Mucosa of descending colon (tissue), 3 donors: ENCODE data around the gene ADRB2. TPM values are rescaled to one million over a fixed set of nuclear protein-coding genes. Genes with fewer than 3 reads are reported as not detected.

Experiments used
- ATAC-seq: fragments of 200-7000 bp; cut with Tn5 transposase; one replicate; pipeline ENCODE4 v1.9.1; 2020; ENCODE audit warnings: mild to moderate bottlenecking, moderate library complexity
- DNase-seq, 3 donors: peaks; one replicate each; pipeline ENCODE4 v3.0.0-alpha.2; 2020
- H3K36me3 ChIP-seq: fragments of 200-600 bp; one replicate; pipeline ENCODE4 v1.8.0; 2021; ENCODE audit warnings: low read depth, mild to moderate bottlenecking
- H3K4me1 ChIP-seq: fragments of 200-600 bp; one replicate; pipeline ENCODE4 v1.8.0; 2021; ENCODE audit warnings: low read depth, mild to moderate bottlenecking
- H3K4me3 ChIP-seq: fragments of 200-600 bp; one replicate; pipeline ENCODE4 v1.8.0; 2021; ENCODE audit warnings: mild to moderate bottlenecking
- H3K9me3 ChIP-seq: fragments of 200-600 bp; one replicate; pipeline ENCODE4 v1.8.0; 2021; ENCODE audit warnings: mild to moderate bottlenecking
- CTCF ChIP-seq: fragments of 200-600 bp; IDR thresholded peaks from one replicate; pipeline ENCODE4 v1.8.0; 2022; ENCODE audit warnings: antibody characterized with exemption, mild to moderate bottlenecking
- intact Hi-C, 2 donors: fragments of 100-400 bp; cut with DNase I in 1 of 2; cut with micrococcal nuclease in 1 of 2; formaldehyde crosslinking; loops; one replicate each; pipeline versions ENCODE4 v1.11.0 to v1.11.1; 2022; cut with DNase I, micrococcal nuclease
- total RNA-seq, 3 donors: library from RNA; stranded (reverse); fragmentation: NEBNext Ultra II Directional in 2 of 3; extraction: Animal tissue kit (Norgen Biotek cat#: 25700) in 2 of 3; gene quantifications; one replicate each; pipeline versions ENCODE4 v1.2.1 to v1.2.4, GENCODE V29; 2021 to 2023
- donor health status: DM: no; HTN: no; CAD: no; lungs with moderate emphysema.
- donor health status: DM: no; HTN: no; CAD: no.
- donor health status: DM: no; HTN: yes; CAD: no.

Gene ADRB2
- total RNA-seq, 3 donors from 2014 or later, result 0.41 to 3.1 (median 1.4) TPM

- no peak overlapping the region for H3K4me3 ChIP-seq
- intact Hi-C loops, result no loop called here
- DNase-seq, result no peak
- H3K4me1 ChIP-seq, result peaks cover 3% of the 10 kb centered on the region
- ATAC-seq, result no peak
- TF ChIP-seq CTCF, result no peak
- H3K9me3 ChIP-seq, result no peaks in the 10 kb centered on the region
- H3K36me3 ChIP-seq, result no peaks in the 10 kb centered on the region
Observed at GRCh38 chr5:148856424-148856823, 30.0 kb downstream of the ADRB2 start.

- Histone ChIP-seq H3K4me1 (peaks cover 3% of the 10 kb centered on the region), H3K36me3 (no peaks in the 10 kb centered on the region), H3K4me3 (no peak overlapping the region), H3K9me3 (no peaks in the 10 kb centered on the region)
- DNase-seq (no peak), ATAC-seq (no peak)
- TF ChIP-seq CTCF, result no peak
- intact Hi-C loops, result no loop called here
Observed at GRCh38 chr5:148857474-148857873, 31.1 kb downstream of the ADRB2 start.

- DNase-seq, result no peak
- Histone ChIP-seq H3K4me1 (peaks cover 3% of the 10 kb centered on the region), H3K4me3 (no peak overlapping the region), H3K36me3 (no peaks in the 10 kb centered on the region), H3K9me3 (no peaks in the 10 kb centered on the region)
- no peak for ATAC-seq
- TF ChIP-seq CTCF, result no peak
- intact Hi-C loops, result no loop called here
Observed at GRCh38 chr5:148858106-148858505, 31.7 kb downstream of the ADRB2 start.

GRCh38 chr5:148858547-148858946 lies 32.1 kb downstream of the ADRB2 start:
- DNase-seq, result no peak
- no peak for TF ChIP-seq CTCF
- Histone ChIP-seq H3K4me1 (peaks cover 3% of the 10 kb centered on the region), H3K9me3 (no peaks in the 10 kb centered on the region), H3K36me3 (no peaks in the 10 kb centered on the region), H3K4me3 (no peak overlapping the region)
- intact Hi-C loops, result no loop called here
- no peak for ATAC-seq

GRCh38 chr5:148859703-148860102 lies 33.3 kb downstream of the ADRB2 start:
- H3K36me3 ChIP-seq, result no peaks in the 10 kb centered on the region
- ATAC-seq (no peak), DNase-seq (no peak)
- H3K4me1 ChIP-seq, result peaks cover 3% of the 10 kb centered on the region
- H3K9me3 ChIP-seq, result no peaks in the 10 kb centered on the region
- H3K4me3 ChIP-seq, result no peak overlapping the region
- TF ChIP-seq CTCF, result no peak
- intact Hi-C loops, result no loop called here

GRCh38 chr5:148860599-148860998 lies 34.2 kb downstream of the ADRB2 start:
- Histone ChIP-seq H3K9me3 (no peaks in the 10 kb centered on the region), H3K36me3 (no peaks in the 10 kb centered on the region), H3K4me3 (no peak overlapping the region), H3K4me1 (peaks cover 3% of the 10 kb centered on the region)
- no peak for ATAC-seq
- intact Hi-C loops, result no loop called here
- TF ChIP-seq CTCF, result no peak
- DNase-seq, result no peak
